GM23248 (cell line): ENCODE results near the gene USF2.

Experiments used
- EZH2 ChIP-seq: fragments of 200-600 bp; sonication (generic); IDR thresholded peaks from 2 replicates; pipeline ENCODE4 v1.6.1; 2018; ENCODE audit warnings: antibody characterized with exemption, mild to moderate bottlenecking; ENCODE audit not compliant: insufficient read depth, poor library complexity, severe bottlenecking
- EZH2phosphoT487 ChIP-seq: fragments of 200-600 bp; sonication (generic); IDR thresholded peaks from 2 replicates; pipeline ENCODE4 v1.6.1; 2018; ENCODE audit warnings: antibody characterized with exemption, moderate library complexity, mild to moderate bottlenecking, low read depth; ENCODE audit not compliant: insufficient read depth

GRCh38 chr19:35310811-35311465 lies 42.2 kb downstream of the USF2 start:
- TF ChIP-seq EZH2phosphoT487 (no peak), EZH2 (no peak)
